ENCODE measurements around the gene CT45A9.
"Not testable (repeated sequence)": the region's sequence is repeated elsewhere in the genome, so short reads cannot be mapped to it uniquely, and the experiment has no call there.

Gene CT45A9

GRCh38 chrX:135893294-135893817, 21.7 kb upstream of the CT45A9 start, which contains the start of the genes CT45A10 and SAGE1:
Gene CT45A10 (minus strand): TSS chrX:135893444. CDS start chrX:135885344, 8,100 bp downstream.
Gene SAGE1 (plus strand): TSS chrX:135893716. CDS start chrX:135896243, 2,527 bp downstream.
- Histone ChIP-seq H3K27ac (ENCODE audit: low read depth, low read length) (no peak within 1 kb of the TSS), H3K79me2 (ENCODE audit: control insufficient read depth, low read length) (no peaks in the 10 kb centered on the region), H3F3A (ENCODE audit: control insufficient read depth, insufficient read depth) (no peaks in the 10 kb centered on the region), H3K4me1 (ENCODE audit: control insufficient read depth, low read length) (no peaks in the 10 kb centered on the region), H3K4me2 (ENCODE audit: low read length) (no peak within 1 kb of the TSS), H4K20me1 (ENCODE audit: control insufficient read depth, insufficient read depth, low read depth, low read length) (no peaks in the 10 kb centered on the region), H3K9me3 (ENCODE audit: control insufficient read depth, insufficient read depth, low read length) (no peaks in the 10 kb centered on the region), H3K4me3 (ENCODE audit: low read length) (no peak within 1 kb of the TSS), H3K27me3 (ENCODE audit: control insufficient read depth, low read length) (no peaks in the 10 kb centered on the region), H3K36me3 (ENCODE audit: control insufficient read depth, low read length) (no peaks in the 10 kb centered on the region), H3K9me2 (replicated peaks; ENCODE audit: control insufficient read depth, low read length) (no peaks in the 10 kb centered on the region)
- TF ChIP-seq EZH2phosphoT487 (IDR thresholded peaks at IDR 0.05; ENCODE audit: borderline replicate concordance, low read length) = no peak
- TF ChIP-seq CTCF (IDR thresholded peaks at IDR 0.05; ENCODE audit: low read depth, low read length, poor library complexity, severe bottlenecking) = no peak

GRCh38 chrX:135892781-135893180, 21.2 kb upstream of the CT45A9 start:
- Histone ChIP-seq H3K9me3 (ENCODE audit: control insufficient read depth, insufficient read depth, low read length) (no peaks in the 10 kb centered on the region), H3K4me2 (ENCODE audit: low read length) (no peak overlapping the region), H3K27me3 (ENCODE audit: control insufficient read depth, low read length) (no peaks in the 10 kb centered on the region), H3K4me3 (ENCODE audit: low read length) (no peak overlapping the region), H3K9me2 (replicated peaks; ENCODE audit: control insufficient read depth, low read length) (no peaks in the 10 kb centered on the region), H3K36me3 (ENCODE audit: control insufficient read depth, low read length) (no peaks in the 10 kb centered on the region), H3K4me1 (ENCODE audit: control insufficient read depth, low read length) (no peaks in the 10 kb centered on the region), H3K27ac (ENCODE audit: low read depth, low read length) (no peak overlapping the region), H3F3A (ENCODE audit: control insufficient read depth, insufficient read depth) (no peaks in the 10 kb centered on the region), H4K20me1 (ENCODE audit: control insufficient read depth, insufficient read depth, low read depth, low read length) (no peaks in the 10 kb centered on the region), H3K79me2 (ENCODE audit: control insufficient read depth, low read length) (no peaks in the 10 kb centered on the region)
- TF ChIP-seq EZH2phosphoT487 (IDR thresholded peaks at IDR 0.05; ENCODE audit: borderline replicate concordance, low read length) (no peak), CTCF (IDR thresholded peaks at IDR 0.05; ENCODE audit: low read depth, low read length, poor library complexity, severe bottlenecking) (no peak)

GRCh38 chrX:135890087-135890585, 18.5 kb upstream of the CT45A9 start:
- no peak for TF ChIP-seq EZH2phosphoT487 (IDR thresholded peaks at IDR 0.05; ENCODE audit: borderline replicate concordance, low read length)
- Histone ChIP-seq H3K4me3 (ENCODE audit: low read length) (no peak overlapping the region), H3K27me3 (ENCODE audit: control insufficient read depth, low read length) (no peaks in the 10 kb centered on the region), H3K4me2 (ENCODE audit: low read length) (no peak overlapping the region), H3F3A (ENCODE audit: control insufficient read depth, insufficient read depth) (no peaks in the 10 kb centered on the region), H3K9me3 (ENCODE audit: control insufficient read depth, insufficient read depth, low read length) (no peaks in the 10 kb centered on the region), H3K27ac (ENCODE audit: low read depth, low read length) (no peak overlapping the region), H3K4me1 (ENCODE audit: control insufficient read depth, low read length) (no peaks in the 10 kb centered on the region), H3K36me3 (ENCODE audit: control insufficient read depth, low read length) (no peaks in the 10 kb centered on the region), H3K9me2 (replicated peaks; ENCODE audit: control insufficient read depth, low read length) (no peaks in the 10 kb centered on the region), H3K79me2 (ENCODE audit: control insufficient read depth, low read length) (no peaks in the 10 kb centered on the region), H4K20me1 (ENCODE audit: control insufficient read depth, insufficient read depth, low read depth, low read length) (no peaks in the 10 kb centered on the region)

- H3K4me3 ChIP-seq (ENCODE audit: low read length); H4K20me1 ChIP-seq (ENCODE audit: control insufficient read depth, insufficient read depth, low read depth, low read length); H3K9me3 ChIP-seq (ENCODE audit: control insufficient read depth, insufficient read depth, low read length); H3K36me3 ChIP-seq (ENCODE audit: control insufficient read depth, low read length); H3K9me2 ChIP-seq (replicated peaks; ENCODE audit: control insufficient read depth, low read length); H3K79me2 ChIP-seq (ENCODE audit: control insufficient read depth, low read length); H3K4me2 ChIP-seq (ENCODE audit: low read length); H3K27me3 ChIP-seq (ENCODE audit: control insufficient read depth, low read length); H3F3A ChIP-seq (ENCODE audit: control insufficient read depth, insufficient read depth); H3K4me1 ChIP-seq (ENCODE audit: control insufficient read depth, low read length); H3K27ac ChIP-seq (ENCODE audit: low read depth, low read length): not testable (repeated sequence)
- peak; percentile 18 for TF ChIP-seq CTCF (IDR thresholded peaks at IDR 0.05; ENCODE audit: low read depth, low read length, poor library complexity, severe bottlenecking)
These were observed 17.4 kb upstream of the CT45A9 start for GRCh38 chrX:135888976-135889375.

GRCh38 chrX:135888230-135888629, 16.6 kb upstream of the CT45A9 start:
- not testable (repeated sequence) for H3K9me2 ChIP-seq (replicated peaks; ENCODE audit: control insufficient read depth, low read length); H3K4me2 ChIP-seq (ENCODE audit: low read length); H4K20me1 ChIP-seq (ENCODE audit: control insufficient read depth, insufficient read depth, low read depth, low read length); H3K27ac ChIP-seq (ENCODE audit: low read depth, low read length); H3K9me3 ChIP-seq (ENCODE audit: control insufficient read depth, insufficient read depth, low read length); H3F3A ChIP-seq (ENCODE audit: control insufficient read depth, insufficient read depth); H3K27me3 ChIP-seq (ENCODE audit: control insufficient read depth, low read length); H3K4me1 ChIP-seq (ENCODE audit: control insufficient read depth, low read length); H3K79me2 ChIP-seq (ENCODE audit: control insufficient read depth, low read length); H3K4me3 ChIP-seq (ENCODE audit: low read length); H3K36me3 ChIP-seq (ENCODE audit: control insufficient read depth, low read length)

GRCh38 chrX:135882741-135883140, 11.1 kb upstream of the CT45A9 start:
- not testable (repeated sequence) for H3F3A ChIP-seq (ENCODE audit: control insufficient read depth, insufficient read depth); H3K4me1 ChIP-seq (ENCODE audit: control insufficient read depth, low read length); H3K9me2 ChIP-seq (replicated peaks; ENCODE audit: control insufficient read depth, low read length); H3K27me3 ChIP-seq (ENCODE audit: control insufficient read depth, low read length); H3K4me2 ChIP-seq (ENCODE audit: low read length); H3K4me3 ChIP-seq (ENCODE audit: low read length); H4K20me1 ChIP-seq (ENCODE audit: control insufficient read depth, insufficient read depth, low read depth, low read length); H3K9me3 ChIP-seq (ENCODE audit: control insufficient read depth, insufficient read depth, low read length); H3K79me2 ChIP-seq (ENCODE audit: control insufficient read depth, low read length); H3K27ac ChIP-seq (ENCODE audit: low read depth, low read length); H3K36me3 ChIP-seq (ENCODE audit: control insufficient read depth, low read length)

All from DOHH2 (cell line).